Measurements from ENCODE around the gene PLCB2.

Gene PLCB2

GRCh38 chr15:40340038-40340739, 32.5 kb upstream of the PLCB2 start:
- in situ Hi-C loops (cut with MboI; ENCODE audit: low pct_unique_long_range_greater_than_20kb, low sequenced_read_pairs, unreplicated experiment), result no loop called here
- no peak for DNase-seq (ENCODE audit: low spot score)
- TF ChIP-seq CTCF (IDR thresholded peaks at IDR 0.05; ENCODE audit: extremely low read depth, insufficient read depth, missing control alignments), result no peak

DNA sequence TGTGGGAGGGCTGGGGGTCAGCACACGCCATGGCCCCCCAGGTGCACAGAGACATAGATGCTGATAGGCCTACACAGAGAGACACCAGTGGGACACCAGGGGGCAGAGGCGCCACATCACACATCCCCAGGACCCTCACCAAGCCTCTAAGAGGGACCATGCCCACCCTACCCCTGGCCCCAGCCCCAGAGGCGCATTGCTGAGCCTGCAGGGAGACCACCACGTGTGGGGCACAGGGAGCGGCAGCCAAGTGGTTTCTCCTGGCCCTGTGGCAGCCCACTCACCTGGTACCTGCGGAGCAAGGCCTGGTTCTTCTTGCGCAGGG, 31.8 kb upstream of the PLCB2 start:
- in situ Hi-C loops (cut with MboI; ENCODE audit: low pct_unique_long_range_greater_than_20kb, low sequenced_read_pairs, unreplicated experiment), result loop anchor here (5.0 kb wide), 1 partner anchor 83 kb away; no protein-coding TSS in a partner anchor
- TF ChIP-seq CTCF (IDR thresholded peaks at IDR 0.05; ENCODE audit: extremely low read depth, insufficient read depth, missing control alignments), result no peak
- DNase-seq (ENCODE audit: low spot score), result no peak

GRCh38 chr15:40338921-40339620, 31.3 kb upstream of the PLCB2 start:
- DNase-seq (ENCODE audit: low spot score), result no peak
- no peak for TF ChIP-seq CTCF (IDR thresholded peaks at IDR 0.05; ENCODE audit: extremely low read depth, insufficient read depth, missing control alignments)
- in situ Hi-C loops (cut with MboI; ENCODE audit: low pct_unique_long_range_greater_than_20kb, low sequenced_read_pairs, unreplicated experiment), result loop anchor here (5.0 kb wide), 1 partner anchor 83 kb away; no protein-coding TSS in a partner anchor

DNA sequence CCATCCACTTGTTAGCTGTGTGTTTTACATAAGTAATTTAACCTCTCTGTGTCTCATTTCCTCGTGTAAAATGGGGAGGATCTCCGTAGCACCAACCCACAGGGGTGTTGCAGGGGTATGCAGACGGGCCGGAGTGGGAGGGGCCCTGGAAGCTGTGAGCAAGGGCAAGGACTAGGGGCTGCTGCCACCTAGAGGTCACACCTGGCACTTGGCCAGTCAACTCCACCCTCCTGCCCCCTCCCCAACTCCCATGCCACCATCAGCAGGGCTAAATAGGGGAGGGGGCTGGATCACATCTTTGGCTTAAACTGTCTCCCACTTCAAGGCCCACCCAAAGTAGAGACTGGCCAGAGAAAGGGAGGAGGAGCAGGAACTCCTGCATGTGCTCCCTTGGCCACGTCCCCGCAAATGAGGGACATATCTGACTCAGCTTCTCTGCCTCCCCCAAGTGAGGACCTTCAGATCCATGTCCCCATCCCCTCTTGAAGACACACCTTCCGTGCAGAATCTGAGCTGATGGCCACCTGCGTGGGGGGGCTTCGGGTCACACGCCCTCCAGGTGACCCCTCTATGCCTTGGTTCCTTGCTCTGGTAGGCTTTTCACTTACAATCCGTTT, 30.4 kb upstream of the PLCB2 start:
- in situ Hi-C loops (cut with MboI; ENCODE audit: low pct_unique_long_range_greater_than_20kb, low sequenced_read_pairs, unreplicated experiment), result loop anchor here (5.0 kb wide), 1 partner anchor 84 kb away; no protein-coding TSS in a partner anchor
- peak; percentile 95 for DNase-seq (ENCODE audit: low spot score)
- TF ChIP-seq CTCF (IDR thresholded peaks at IDR 0.05; ENCODE audit: extremely low read depth, insufficient read depth, missing control alignments), result peak; percentile 89

DNA sequence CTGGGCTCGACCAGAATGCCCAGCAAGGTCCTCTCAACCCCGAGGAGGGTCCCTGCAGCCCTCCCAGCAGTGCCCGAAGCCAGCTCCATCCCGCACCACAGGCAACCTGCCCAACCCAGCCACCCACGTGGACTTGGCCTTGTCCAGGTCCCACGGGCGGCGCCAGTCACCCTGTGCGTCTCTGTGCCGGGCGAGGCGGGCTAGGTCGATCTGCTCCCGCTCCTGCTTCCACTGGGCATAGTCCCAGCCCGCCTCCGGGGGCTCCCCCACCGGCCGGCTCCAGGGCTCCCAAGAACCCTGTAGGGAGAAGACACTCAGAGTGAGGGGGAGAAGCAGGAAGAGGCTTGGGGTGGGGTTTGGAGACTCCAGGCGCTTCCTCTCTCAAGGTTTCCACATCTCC, 29.9 kb upstream of the PLCB2 start:
- no peak for DNase-seq (ENCODE audit: low spot score)
- in situ Hi-C loops (cut with MboI; ENCODE audit: low pct_unique_long_range_greater_than_20kb, low sequenced_read_pairs, unreplicated experiment), result loop anchor here (5.0 kb wide), 1 partner anchor 85 kb away; no protein-coding TSS in a partner anchor
- no peak for TF ChIP-seq CTCF (IDR thresholded peaks at IDR 0.05; ENCODE audit: extremely low read depth, insufficient read depth, missing control alignments)

DNA sequence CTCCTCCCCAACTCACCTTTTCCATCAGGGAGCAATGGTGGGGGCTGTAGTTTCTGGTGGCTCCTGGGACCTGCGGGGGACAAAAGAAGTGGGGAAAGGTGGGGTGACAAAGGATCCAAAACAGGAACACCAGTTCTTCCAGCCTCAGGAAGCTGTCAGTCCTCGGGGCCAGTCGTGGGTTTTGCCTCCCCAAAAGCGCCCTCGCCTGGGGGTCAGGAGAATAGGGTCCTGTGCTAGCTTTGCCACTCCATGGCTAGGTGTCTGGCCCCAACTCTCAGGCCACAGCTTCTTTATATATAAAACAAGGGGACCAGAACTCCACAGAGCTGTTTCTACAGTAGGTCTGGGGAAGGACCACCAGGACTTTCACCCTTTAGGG, 29.0 kb upstream of the PLCB2 start:
- in situ Hi-C loops (cut with MboI; ENCODE audit: low pct_unique_long_range_greater_than_20kb, low sequenced_read_pairs, unreplicated experiment), result loop anchor here (5.0 kb wide), 1 partner anchor 86 kb away; no protein-coding TSS in a partner anchor
- TF ChIP-seq CTCF (IDR thresholded peaks at IDR 0.05; ENCODE audit: extremely low read depth, insufficient read depth, missing control alignments), result peak; percentile 70
- peak; percentile 81 for DNase-seq (ENCODE audit: low spot score)

Data from GM13977 (cell line).